Measurements from ENCODE around the gene RUNX1. TPM values are rescaled to one million over a fixed set of nuclear protein-coding genes. Genes with fewer than 3 reads are reported as not detected.

The RUNX1 gene
- total RNA-seq, 1 donor from 2014 or later = 121 TPM

DNA sequence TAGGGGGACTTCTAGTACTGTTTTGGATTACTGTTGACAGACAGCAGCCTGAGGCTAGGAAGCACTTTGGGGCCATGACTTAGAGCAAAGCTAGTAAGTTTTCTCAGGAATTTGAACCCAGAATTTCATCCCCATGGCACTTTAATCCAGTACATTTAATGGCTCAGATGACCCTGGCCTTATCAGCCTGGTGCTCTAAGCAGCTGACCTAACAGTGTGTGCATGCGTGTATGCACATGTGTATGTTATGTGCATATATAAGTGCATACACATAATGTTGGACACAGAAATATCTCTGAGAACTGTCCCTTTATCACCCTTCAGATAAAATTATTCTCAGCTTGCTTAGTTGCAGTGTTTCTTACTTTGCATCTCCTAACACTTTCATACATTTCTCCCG lies 265.3 kb downstream of the RUNX1 start:
- Mint-ChIP-seq H3K27ac (no peak overlapping the region), H3K4me1 (ENCODE audit: low read depth) (peaks cover 8% of the 10 kb centered on the region), H3K27me3 (ENCODE audit: low read depth) (no peaks in the 10 kb centered on the region), H3K9me3 (peaks cover 6% of the 10 kb centered on the region), H3K4me3 (ENCODE audit: low read depth) (no peak overlapping the region), H3K36me3 (ENCODE audit: low read depth) (peaks cover 2% of the 10 kb centered on the region)
- intact Hi-C loops (cut with micrococcal nuclease) = no loop called here
- DNase-seq (ENCODE audit: low spot score) = no peak

DNA sequence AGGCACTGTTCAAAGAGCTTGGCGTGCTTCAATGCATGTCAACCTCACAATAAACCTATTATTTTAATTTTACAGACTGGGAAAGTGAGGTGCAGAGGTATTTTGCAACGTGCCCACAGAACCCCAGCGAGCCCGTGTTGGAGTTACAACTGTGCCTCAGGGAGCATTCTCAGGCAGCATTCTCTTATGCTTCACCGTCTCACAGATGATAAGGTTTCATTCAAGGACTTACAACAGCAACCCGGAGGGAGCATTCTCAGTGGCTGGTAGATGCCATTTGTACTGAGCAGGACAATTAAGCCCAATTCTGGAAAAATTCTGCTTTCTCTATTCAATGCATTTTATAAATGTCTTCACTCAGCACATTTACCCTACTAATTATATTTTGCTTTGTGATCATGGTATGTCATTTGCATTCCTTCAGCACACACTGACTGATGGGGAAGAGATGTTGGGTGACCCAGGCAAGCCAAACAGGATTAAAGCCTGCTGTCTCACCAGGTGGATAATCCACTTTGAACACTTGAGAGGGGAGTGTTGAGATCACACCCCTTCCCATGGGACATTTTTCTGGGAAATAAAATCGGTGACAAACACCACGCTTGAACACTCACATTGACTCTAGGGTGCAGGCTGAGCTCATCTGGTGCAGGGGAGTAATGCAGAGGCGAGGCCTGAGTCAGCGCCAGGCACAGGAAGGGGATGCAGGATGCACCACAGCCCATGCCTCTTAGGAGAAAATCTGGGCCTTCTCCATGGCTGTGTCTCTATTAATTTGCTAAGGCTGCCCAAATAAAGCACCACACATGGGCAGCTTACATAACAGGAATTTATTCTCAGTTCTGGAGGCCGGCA lies 266.4 kb downstream of the RUNX1 start:
- no peaks in the 10 kb centered on the region for H3K36me3 Mint-ChIP-seq (ENCODE audit: low read depth)
- no peak overlapping the region for H3K4me3 Mint-ChIP-seq (ENCODE audit: low read depth)
- intact Hi-C loops (cut with micrococcal nuclease) = no loop called here

DNA sequence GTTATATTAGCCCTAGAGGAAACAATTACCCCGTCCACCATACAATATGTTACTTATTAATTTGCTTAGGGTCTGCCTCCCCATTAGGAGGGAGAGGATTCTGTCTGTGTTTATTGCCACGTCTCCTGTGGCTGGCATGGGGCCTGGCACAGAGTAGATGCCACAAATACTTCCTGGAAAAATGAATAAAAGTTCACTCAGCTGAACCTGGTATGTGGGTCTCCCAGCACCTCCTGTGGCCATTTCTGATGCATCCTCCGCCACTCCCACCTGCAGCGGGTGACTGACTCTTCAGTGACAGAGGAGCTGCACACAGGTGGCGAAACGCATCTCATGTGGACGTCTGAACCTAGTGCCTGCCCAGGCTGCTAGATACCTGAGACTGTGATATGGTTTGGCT lies 267.6 kb downstream of the RUNX1 start:
- no peak for DNase-seq (ENCODE audit: low spot score)
- Mint-ChIP-seq H3K4me1 (ENCODE audit: low read depth) (peaks cover 8% of the 10 kb centered on the region), H3K36me3 (ENCODE audit: low read depth) (no peaks in the 10 kb centered on the region), H3K9me3 (peaks cover 6% of the 10 kb centered on the region), H3K27ac (no peak overlapping the region), H3K27me3 (ENCODE audit: low read depth) (peaks cover 10% of the 10 kb centered on the region), H3K4me3 (ENCODE audit: low read depth) (no peak overlapping the region)
- intact Hi-C loops (cut with micrococcal nuclease) = no loop called here

More for the DNA sequence above, 266.4 kb downstream of the RUNX1 start:
- Mint-ChIP-seq H3K9me3 (peaks cover 6% of the 10 kb centered on the region), H3K4me1 (ENCODE audit: low read depth) (peaks cover 8% of the 10 kb centered on the region), H3K27ac (no peak overlapping the region), H3K27me3 (ENCODE audit: low read depth) (peaks cover 4% of the 10 kb centered on the region)
- no peak for DNase-seq (ENCODE audit: low spot score)

DNA sequence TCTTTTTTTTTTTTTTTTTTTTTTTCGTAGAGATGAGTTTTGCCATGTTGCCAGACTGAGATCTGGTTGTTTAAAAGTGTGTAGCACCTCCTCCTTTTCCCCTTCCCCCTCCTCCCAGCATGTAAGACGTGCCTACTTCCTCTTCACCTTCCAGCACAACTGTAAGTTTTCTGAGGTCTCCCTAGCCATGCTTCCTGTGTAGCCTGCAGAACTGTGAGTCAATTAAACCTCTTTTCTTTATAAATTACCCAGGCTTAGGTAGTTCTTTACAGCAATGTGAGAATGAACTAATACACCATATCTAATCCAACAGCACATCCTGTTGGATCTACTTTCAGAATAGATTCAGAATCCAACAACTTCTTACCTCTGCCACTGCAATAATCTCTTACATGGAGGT lies 269.2 kb downstream of the RUNX1 start:
- peaks cover 22% of the 10 kb centered on the region for H3K27me3 Mint-ChIP-seq (ENCODE audit: low read depth)
- H3K36me3 Mint-ChIP-seq (ENCODE audit: low read depth) = no peaks in the 10 kb centered on the region
- H3K9me3 Mint-ChIP-seq = peaks cover 6% of the 10 kb centered on the region
- intact Hi-C loops (cut with micrococcal nuclease) = no loop called here
- H3K27ac Mint-ChIP-seq = no peak overlapping the region
- DNase-seq (ENCODE audit: low spot score) = no peak
- no peaks in the 10 kb centered on the region for H3K4me1 Mint-ChIP-seq (ENCODE audit: low read depth)
- H3K4me3 Mint-ChIP-seq (ENCODE audit: low read depth) = no peak overlapping the region

DNA sequence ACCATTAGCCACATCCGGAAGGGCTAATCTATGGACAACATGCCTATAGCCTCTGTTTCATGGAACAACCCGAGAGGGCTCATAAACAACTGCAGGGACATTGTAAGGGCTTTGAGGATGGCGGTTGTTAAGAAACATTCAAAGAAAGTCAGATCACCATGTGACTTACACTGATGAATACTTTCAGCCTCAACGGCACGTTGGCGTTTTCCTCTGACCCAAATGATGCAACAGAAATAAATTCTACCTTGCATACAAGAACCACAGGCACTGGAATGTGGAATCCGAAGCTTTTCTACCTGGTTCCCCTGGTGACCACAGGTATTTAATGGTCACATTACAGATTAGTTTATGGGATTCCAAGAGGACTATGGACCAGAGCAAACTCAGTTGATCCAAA lies 273.3 kb downstream of the RUNX1 start:
- Mint-ChIP-seq H3K4me3 (ENCODE audit: low read depth) (no peak overlapping the region), H3K4me1 (ENCODE audit: low read depth) (no peaks in the 10 kb centered on the region), H3K9me3 (peaks cover 6% of the 10 kb centered on the region), H3K36me3 (ENCODE audit: low read depth) (no peaks in the 10 kb centered on the region), H3K27ac (no peak overlapping the region), H3K27me3 (ENCODE audit: low read depth) (peaks cover 46% of the 10 kb centered on the region)
- intact Hi-C loops (cut with micrococcal nuclease) = no loop called here
- DNase-seq (ENCODE audit: low spot score) = no peak

DNA sequence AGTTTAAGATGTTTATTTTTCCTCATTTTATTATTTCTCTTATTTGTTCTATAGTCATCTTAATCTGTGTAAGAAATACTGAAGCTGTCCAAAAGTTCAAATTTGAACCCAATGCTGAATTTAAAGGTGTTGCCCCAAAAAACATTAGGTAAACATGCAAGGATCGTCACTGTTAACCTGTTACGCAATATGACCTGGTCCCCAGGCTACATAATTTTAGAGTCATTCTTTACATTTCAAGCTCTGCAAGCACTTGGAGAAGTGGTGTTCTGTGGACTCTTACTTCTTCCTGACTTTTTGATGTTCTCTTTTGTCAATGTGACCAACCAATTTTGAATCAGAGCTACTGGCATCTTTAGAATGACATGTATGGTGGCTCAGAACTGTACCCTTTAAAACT lies 274.4 kb downstream of the RUNX1 start:
- intact Hi-C loops (cut with micrococcal nuclease) = no loop called here
- no peak overlapping the region for H3K4me3 Mint-ChIP-seq (ENCODE audit: low read depth)
- H3K27ac Mint-ChIP-seq = no peak overlapping the region
- H3K4me1 Mint-ChIP-seq (ENCODE audit: low read depth) = no peaks in the 10 kb centered on the region
- no peaks in the 10 kb centered on the region for H3K9me3 Mint-ChIP-seq
- DNase-seq (ENCODE audit: low spot score) = no peak
- H3K27me3 Mint-ChIP-seq (ENCODE audit: low read depth) = peaks cover 53% of the 10 kb centered on the region
- H3K36me3 Mint-ChIP-seq (ENCODE audit: low read depth) = no peaks in the 10 kb centered on the region

DNA sequence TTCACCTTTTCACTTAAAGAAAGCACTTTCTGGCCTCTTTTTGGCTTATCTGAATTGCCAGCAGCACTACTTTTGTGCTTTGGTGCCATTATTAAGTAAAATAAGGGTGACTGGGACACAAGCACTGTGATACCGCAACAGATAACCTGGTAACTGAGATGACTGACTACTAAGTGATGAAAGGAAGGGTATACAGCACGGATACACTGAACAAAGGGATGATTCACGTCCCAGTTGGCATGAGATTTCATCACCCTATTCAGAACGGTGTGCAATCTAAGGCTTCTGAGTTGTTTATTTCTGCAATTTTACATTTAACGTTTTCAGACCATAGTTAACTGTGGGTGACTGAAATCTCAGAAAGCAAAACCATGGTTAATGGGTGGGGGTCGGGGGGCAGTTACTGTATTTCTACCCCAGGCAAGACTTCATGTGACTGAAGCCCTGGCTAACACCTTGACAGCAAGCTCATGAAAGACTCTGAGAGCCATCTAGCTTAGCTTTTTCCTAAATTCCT lies 277.5 kb downstream of the RUNX1 start:
- peaks cover 61% of the 10 kb centered on the region for H3K27me3 Mint-ChIP-seq (ENCODE audit: low read depth)
- DNase-seq (ENCODE audit: low spot score) = no peak
- no peaks in the 10 kb centered on the region for H3K4me1 Mint-ChIP-seq (ENCODE audit: low read depth)
- no peaks in the 10 kb centered on the region for H3K36me3 Mint-ChIP-seq (ENCODE audit: low read depth)
- H3K27ac Mint-ChIP-seq = no peak overlapping the region
- intact Hi-C loops (cut with micrococcal nuclease) = no loop called here
- H3K4me3 Mint-ChIP-seq (ENCODE audit: low read depth) = no peak overlapping the region
- H3K9me3 Mint-ChIP-seq = no peaks in the 10 kb centered on the region

DNA sequence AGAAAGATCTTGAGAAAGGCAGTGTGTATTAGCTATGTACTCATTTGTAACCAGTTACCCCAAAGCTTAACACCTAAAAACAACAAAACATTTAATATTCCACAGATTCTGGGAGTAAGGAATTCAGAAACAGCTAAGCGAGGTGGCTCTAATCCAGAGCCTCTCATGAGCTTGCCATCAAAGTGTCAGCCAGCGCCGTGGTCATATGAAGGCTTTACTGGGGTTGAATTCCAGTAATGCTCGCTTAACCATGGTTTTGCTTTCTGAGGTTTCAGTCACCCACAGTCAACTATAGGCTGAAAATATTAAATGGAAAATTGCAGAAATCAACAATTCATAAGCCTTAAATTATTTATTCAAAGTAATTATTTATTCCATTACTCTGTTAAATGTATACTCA lies 278.5 kb downstream of the RUNX1 start:
- Mint-ChIP-seq H3K4me1 (ENCODE audit: low read depth) (no peaks in the 10 kb centered on the region), H3K27ac (no peak overlapping the region), H3K4me3 (ENCODE audit: low read depth) (no peak overlapping the region), H3K36me3 (ENCODE audit: low read depth) (no peaks in the 10 kb centered on the region), H3K9me3 (no peaks in the 10 kb centered on the region), H3K27me3 (ENCODE audit: low read depth) (peaks cover 56% of the 10 kb centered on the region)
- intact Hi-C loops (cut with micrococcal nuclease) = no loop called here
- DNase-seq (ENCODE audit: low spot score) = no peak

DNA sequence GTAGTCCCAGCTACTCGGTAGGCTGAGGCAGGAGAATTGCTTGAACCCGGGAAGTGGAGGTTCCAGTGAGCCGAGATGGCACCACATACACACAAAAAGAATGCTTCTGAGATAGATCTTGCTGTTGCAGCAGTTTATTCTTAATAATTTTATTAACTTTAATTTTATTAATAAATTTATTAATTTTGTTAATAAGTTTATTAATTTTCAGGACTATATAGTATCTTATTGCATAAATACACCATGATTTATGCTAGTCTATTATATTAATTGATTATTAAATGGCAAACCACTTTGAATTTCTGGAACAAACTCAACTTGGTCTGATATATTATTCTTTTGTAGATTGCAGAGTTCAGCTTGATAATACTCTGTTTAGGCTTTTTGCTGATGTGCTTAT lies 280.8 kb downstream of the RUNX1 start:
- H3K27ac Mint-ChIP-seq = no peak overlapping the region
- H3K9me3 Mint-ChIP-seq = peaks cover 4% of the 10 kb centered on the region
- no peaks in the 10 kb centered on the region for H3K4me1 Mint-ChIP-seq (ENCODE audit: low read depth)
- intact Hi-C loops (cut with micrococcal nuclease) = no loop called here
- peaks cover 35% of the 10 kb centered on the region for H3K27me3 Mint-ChIP-seq (ENCODE audit: low read depth)
- no peak for DNase-seq (ENCODE audit: low spot score)
- H3K4me3 Mint-ChIP-seq (ENCODE audit: low read depth) = no peak overlapping the region
- H3K36me3 Mint-ChIP-seq (ENCODE audit: low read depth) = no peaks in the 10 kb centered on the region

DNA sequence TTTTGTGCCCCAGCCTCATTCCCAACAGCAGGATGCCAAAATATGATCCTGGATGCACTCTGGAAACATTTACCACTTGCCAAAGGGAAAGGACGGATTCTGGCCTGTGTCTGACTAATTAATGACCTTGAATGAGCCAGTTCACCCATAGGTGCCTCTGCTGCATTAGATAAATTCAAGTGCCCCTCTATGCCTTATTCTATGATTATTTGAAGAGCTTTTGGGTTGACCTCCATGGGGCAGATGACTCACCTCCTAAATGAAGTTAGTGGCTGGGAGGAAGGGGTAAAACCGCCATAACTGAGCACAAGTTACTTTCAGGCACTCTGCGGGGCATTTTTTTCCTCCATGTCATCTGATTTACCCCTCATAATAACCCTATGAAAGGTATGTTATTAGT lies 282.2 kb downstream of the RUNX1 start:
- peaks cover 4% of the 10 kb centered on the region for H3K9me3 Mint-ChIP-seq
- H3K4me3 Mint-ChIP-seq (ENCODE audit: low read depth) = no peak overlapping the region
- DNase-seq (ENCODE audit: low spot score) = no peak
- no peaks in the 10 kb centered on the region for H3K36me3 Mint-ChIP-seq (ENCODE audit: low read depth)
- intact Hi-C loops (cut with micrococcal nuclease) = no loop called here
- H3K27me3 Mint-ChIP-seq (ENCODE audit: low read depth) = peaks cover 30% of the 10 kb centered on the region
- H3K4me1 Mint-ChIP-seq (ENCODE audit: low read depth) = no peaks in the 10 kb centered on the region
- H3K27ac Mint-ChIP-seq = no peak overlapping the region

DNA sequence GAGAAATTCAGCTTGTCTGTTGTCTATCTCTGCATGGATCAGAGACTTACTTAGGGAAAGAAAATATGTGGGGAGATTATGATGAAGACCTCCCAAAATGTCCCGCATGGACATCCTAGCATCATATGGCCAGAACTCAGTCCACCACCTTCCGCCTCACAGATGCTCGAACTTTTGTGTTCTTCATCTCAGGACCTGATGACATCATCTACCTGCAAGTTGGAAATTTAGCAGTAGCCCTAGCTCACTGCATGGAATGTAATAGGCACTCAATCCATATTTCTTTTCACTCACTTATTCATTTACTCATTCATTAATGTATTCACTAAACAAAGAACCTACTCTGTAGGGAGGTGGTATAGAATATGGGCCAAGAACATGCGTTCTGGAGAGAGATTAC lies 283.5 kb downstream of the RUNX1 start:
- H3K27ac Mint-ChIP-seq = no peak overlapping the region
- no peak for DNase-seq (ENCODE audit: low spot score)
- H3K27me3 Mint-ChIP-seq (ENCODE audit: low read depth) = peaks cover 25% of the 10 kb centered on the region
- peaks cover 4% of the 10 kb centered on the region for H3K9me3 Mint-ChIP-seq
- intact Hi-C loops (cut with micrococcal nuclease) = no loop called here
- H3K36me3 Mint-ChIP-seq (ENCODE audit: low read depth) = no peaks in the 10 kb centered on the region
- no peaks in the 10 kb centered on the region for H3K4me1 Mint-ChIP-seq (ENCODE audit: low read depth)
- H3K4me3 Mint-ChIP-seq (ENCODE audit: low read depth) = no peak overlapping the region

DNA sequence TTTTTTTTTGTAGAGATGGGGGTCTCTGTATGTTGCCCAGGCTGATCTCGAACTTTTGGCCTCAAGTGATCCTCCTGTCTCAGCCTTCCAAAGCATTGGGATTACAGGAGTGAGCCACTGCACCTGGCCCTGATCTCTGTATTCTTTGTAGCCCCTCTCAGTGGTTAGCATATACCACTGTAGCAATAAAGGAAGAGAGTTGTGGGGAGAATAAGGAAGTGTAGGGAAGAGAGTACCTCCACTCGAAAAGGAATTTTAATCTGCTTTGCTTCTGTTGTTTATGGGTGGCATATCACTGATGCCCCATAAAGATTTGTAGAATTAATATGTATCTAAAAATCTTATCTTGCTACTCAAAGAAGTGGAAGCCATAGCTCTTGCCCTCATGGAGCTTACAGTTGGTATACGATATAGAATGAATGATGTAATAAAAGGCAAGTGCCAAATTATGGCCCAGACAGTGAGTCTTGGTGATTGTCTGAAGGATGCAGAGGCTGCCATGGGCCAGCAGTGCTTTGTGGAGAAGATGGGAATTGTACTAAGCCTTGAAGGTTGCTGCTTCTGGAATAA lies 284.3 kb downstream of the RUNX1 start:
- DNase-seq (ENCODE audit: low spot score) = no peak
- intact Hi-C loops (cut with micrococcal nuclease) = no loop called here
- Mint-ChIP-seq H3K9me3 (peaks cover 4% of the 10 kb centered on the region), H3K4me3 (ENCODE audit: low read depth) (no peak overlapping the region), H3K36me3 (ENCODE audit: low read depth) (no peaks in the 10 kb centered on the region), H3K27ac (no peak overlapping the region), H3K27me3 (ENCODE audit: low read depth) (peaks cover 19% of the 10 kb centered on the region), H3K4me1 (ENCODE audit: low read depth) (no peaks in the 10 kb centered on the region)

DNA sequence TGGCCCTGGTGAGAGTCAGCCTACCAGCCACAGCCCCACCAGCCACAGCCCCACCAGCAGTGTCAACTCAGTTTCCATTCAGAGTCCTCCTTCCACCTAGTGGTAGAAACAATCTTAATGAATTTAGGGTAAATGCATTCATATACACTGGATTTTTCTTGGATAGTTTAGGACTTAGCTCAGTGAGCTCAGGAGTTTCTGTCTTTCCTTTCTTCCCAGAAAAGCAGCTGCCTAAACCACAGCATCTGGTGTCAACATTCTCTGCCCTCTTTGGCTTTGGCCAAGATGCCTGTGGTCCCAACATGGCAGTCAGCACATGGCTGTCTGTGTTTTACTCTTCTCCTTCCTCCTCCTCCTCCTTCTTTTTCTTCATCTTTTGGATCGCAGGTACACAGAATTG lies 286.3 kb downstream of the RUNX1 start:
- H3K36me3 Mint-ChIP-seq (ENCODE audit: low read depth) = no peaks in the 10 kb centered on the region
- no peak overlapping the region for H3K27ac Mint-ChIP-seq
- H3K27me3 Mint-ChIP-seq (ENCODE audit: low read depth) = peaks cover 11% of the 10 kb centered on the region
- peaks cover 4% of the 10 kb centered on the region for H3K9me3 Mint-ChIP-seq
- DNase-seq (ENCODE audit: low spot score) = no peak
- intact Hi-C loops (cut with micrococcal nuclease) = no loop called here
- no peaks in the 10 kb centered on the region for H3K4me1 Mint-ChIP-seq (ENCODE audit: low read depth)
- H3K4me3 Mint-ChIP-seq (ENCODE audit: low read depth) = no peak overlapping the region
